H1 (cell line): ENCODE measurements around the gene IL27RA.

Source experiments
- RAD21 ChIP-seq, 2 experiments: IDR thresholded peaks in 1 of 2; conservative IDR thresholded peaks in 1 of 2; 2 replicates each; pipeline ENCODE4 v1.6.1; 2011; ENCODE audit warnings: low read depth in 2 of 2, low read length in 2 of 2, improper control_type of control experiment in 1 of 2, inconsistent platforms in 1 of 2, mild to moderate bottlenecking in 1 of 2, moderate library complexity in 1 of 2
- SIN3A ChIP-seq, 2 experiments: IDR thresholded peaks in 1 of 2; conservative IDR thresholded peaks in 1 of 2; 2 replicates each; pipeline ENCODE4 v1.6.1; 2011 to 2012; ENCODE audit warnings: low read length in 2 of 2, improper control_type of control experiment in 1 of 2, low read depth in 1 of 2, mild to moderate bottlenecking in 1 of 2
- TF ChIP-seq, protein P1 (sequence below), 3 experiments: IDR thresholded peaks; 1 replicate in 2 of 3; 2 replicates in 1 of 3; pipeline versions ENCODE4 v1.5.1 to v1.6.1; 2011; ENCODE audit warnings: low read length in 3 of 3, mild to moderate bottlenecking in 3 of 3, inconsistent platforms in 2 of 3, low read depth in 1 of 3, moderate library complexity in 1 of 3; ENCODE audit not compliant: insufficient read depth in 1 of 3; ENCODE audit errors: control extremely low read depth in 1 of 3
- TF ChIP-seq, protein P2 (sequence below): IDR thresholded peaks from 2 replicates; pipeline ENCODE4 v1.6.1; 2012; ENCODE audit warnings: inconsistent platforms

DNA sequence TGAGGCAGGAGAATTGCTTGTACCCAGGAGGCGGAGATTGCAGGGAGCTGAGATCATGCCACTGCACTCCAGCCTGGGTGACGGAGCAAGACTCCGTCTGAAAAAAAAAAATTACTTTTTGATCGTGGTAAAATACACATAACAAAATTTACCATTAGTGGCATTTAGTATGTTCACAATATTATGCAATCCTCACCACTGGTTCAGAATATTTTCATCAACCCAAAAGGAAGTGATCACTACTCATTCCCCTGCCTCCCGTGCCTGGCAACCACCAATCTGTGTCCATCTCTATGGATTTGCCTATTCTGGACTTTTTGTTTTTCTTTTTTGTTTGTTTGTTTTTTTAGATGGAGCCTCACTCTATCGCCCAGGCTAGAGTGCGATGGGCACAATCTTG is 31.5 kb downstream of the IL27RA start:
- TF ChIP-seq, protein P1, sequence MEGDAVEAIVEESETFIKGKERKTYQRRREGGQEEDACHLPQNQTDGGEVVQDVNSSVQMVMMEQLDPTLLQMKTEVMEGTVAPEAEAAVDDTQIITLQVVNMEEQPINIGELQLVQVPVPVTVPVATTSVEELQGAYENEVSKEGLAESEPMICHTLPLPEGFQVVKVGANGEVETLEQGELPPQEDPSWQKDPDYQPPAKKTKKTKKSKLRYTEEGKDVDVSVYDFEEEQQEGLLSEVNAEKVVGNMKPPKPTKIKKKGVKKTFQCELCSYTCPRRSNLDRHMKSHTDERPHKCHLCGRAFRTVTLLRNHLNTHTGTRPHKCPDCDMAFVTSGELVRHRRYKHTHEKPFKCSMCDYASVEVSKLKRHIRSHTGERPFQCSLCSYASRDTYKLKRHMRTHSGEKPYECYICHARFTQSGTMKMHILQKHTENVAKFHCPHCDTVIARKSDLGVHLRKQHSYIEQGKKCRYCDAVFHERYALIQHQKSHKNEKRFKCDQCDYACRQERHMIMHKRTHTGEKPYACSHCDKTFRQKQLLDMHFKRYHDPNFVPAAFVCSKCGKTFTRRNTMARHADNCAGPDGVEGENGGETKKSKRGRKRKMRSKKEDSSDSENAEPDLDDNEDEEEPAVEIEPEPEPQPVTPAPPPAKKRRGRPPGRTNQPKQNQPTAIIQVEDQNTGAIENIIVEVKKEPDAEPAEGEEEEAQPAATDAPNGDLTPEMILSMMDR (IDR thresholded peaks at IDR 0.05; ENCODE audit: control extremely low read depth in 1 of 3, insufficient read depth in 1 of 3, low read depth in 1 of 3, low read length in 3 of 3) = no peak
- TF ChIP-seq RAD21 (IDR thresholded peaks at IDR 0.05 in 1 of 2, conservative IDR thresholded peaks at IDR 0.05 in 1 of 2; ENCODE audit: low read depth in 2 of 2, low read length in 2 of 2) (no peak), SIN3A (conservative IDR thresholded peaks at IDR 0.05 in 1 of 2, IDR thresholded peaks at IDR 0.05 in 1 of 2; ENCODE audit: low read depth in 1 of 2, low read length in 2 of 2) (no peak)
- TF ChIP-seq, protein P2, sequence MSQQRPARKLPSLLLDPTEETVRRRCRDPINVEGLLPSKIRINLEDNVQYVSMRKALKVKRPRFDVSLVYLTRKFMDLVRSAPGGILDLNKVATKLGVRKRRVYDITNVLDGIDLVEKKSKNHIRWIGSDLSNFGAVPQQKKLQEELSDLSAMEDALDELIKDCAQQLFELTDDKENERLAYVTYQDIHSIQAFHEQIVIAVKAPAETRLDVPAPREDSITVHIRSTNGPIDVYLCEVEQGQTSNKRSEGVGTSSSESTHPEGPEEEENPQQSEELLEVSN = no peak
